Activated CD8-positive, alpha-beta T cell treated with anti-CD3 and anti-CD28 coated beads, Interleukin-2, amount 10 ng/mL, durations not matched to agents 7 days and 5 days (primary cell): ENCODE results near the gene PSME4. TPM values are rescaled to one million over a fixed set of nuclear protein-coding genes. Genes with fewer than 3 reads are reported as not detected.
"Not testable (repeated sequence)": the region's sequence is repeated elsewhere in the genome, so short reads cannot be mapped to it uniquely, and the experiment has no call there.

ENCODE experiments used
- ATAC-seq: fragments of 150-1000 bp; cut with Tn5 transposase; one replicate; pipeline ENCODE4 v1.10.0; 2021; ENCODE audit warnings: moderate library complexity
- CTCF ChIA-PET: fragments of 350-600 bp; sonication (Branson Sonifier 250); formaldehyde crosslinking; loops from one replicate; lab custom pipeline; 2021; ENCODE audit warnings: antibody characterized with exemption; lab: Charles Lee
- POLR2A ChIA-PET: fragments of 350-600 bp; sonication (Branson Sonifier 250); formaldehyde crosslinking; loops from one replicate; lab custom pipeline; 2021; ENCODE audit warnings: antibody characterized with exemption; lab: Charles Lee
- DNase-seq: peaks from one replicate; pipeline ENCODE4 v3.0.0-alpha.2; 2020
- H3K27ac Mint-ChIP-seq: one replicate; pipeline ENCODE4 v1.8.0; 2021; ENCODE audit warnings: mild to moderate bottlenecking, mixed read lengths
- H3K27me3 Mint-ChIP-seq: one replicate; pipeline ENCODE4 v1.8.0; 2021; ENCODE audit warnings: low read depth, mixed read lengths
- H3K36me3 Mint-ChIP-seq: one replicate; pipeline ENCODE4 v1.8.0; 2021; ENCODE audit warnings: low read depth, mixed read lengths
- H3K4me1 Mint-ChIP-seq: one replicate; pipeline ENCODE4 v1.8.0; 2021; ENCODE audit warnings: low read depth, mixed read lengths
- H3K4me3 Mint-ChIP-seq: one replicate; pipeline ENCODE4 v1.8.0; 2021; ENCODE audit warnings: mild to moderate bottlenecking, mixed read lengths
- H3K9me3 Mint-ChIP-seq: one replicate; pipeline ENCODE4 v1.8.0; 2022; ENCODE audit warnings: mixed read lengths; ENCODE audit not compliant: insufficient read depth
- microRNA-seq: library from miRNA; unstranded; fragments of <30 nt; microRNA quantifications from one replicate; pipeline ENCODE4 v1.2.0, GENCODE V29; 2022
- total RNA-seq, 2 experiments: library from RNA; stranded (reverse); gene quantifications; one replicate each; pipeline ENCODE4 v1.2.3, GENCODE V29; 2021

PSME4 gene
- total RNA-seq, 2 experiments from 2014 or later, result 55.3 to 56.8 TPM

GRCh38 chr2:53826030-53826410, 144.8 kb downstream of the PSME4 start:
- Mint-ChIP-seq H3K9me3 (no peaks in the 10 kb centered on the region), H3K27ac (no peak overlapping the region), H3K27me3 (no peaks in the 10 kb centered on the region), H3K36me3 (peaks cover 2% of the 10 kb centered on the region), H3K4me3 (no peak overlapping the region), H3K4me1 (no peaks in the 10 kb centered on the region)
- POLR2A ChIA-PET, result no interaction called here
- CTCF ChIA-PET, result no interaction called here
- ATAC-seq, result no peak
- DNase-seq, result no peak

- CTCF ChIA-PET, H3K4me1 Mint-ChIP-seq, H3K27me3 Mint-ChIP-seq, H3K36me3 Mint-ChIP-seq, ATAC-seq, H3K27ac Mint-ChIP-seq, H3K9me3 Mint-ChIP-seq, H3K4me3 Mint-ChIP-seq, POLR2A ChIA-PET: not testable (repeated sequence)
- peak; percentile 29 for DNase-seq
These were observed 147.2 kb downstream of the PSME4 start for GRCh38 chr2:53823639-53824038.

GRCh38 chr2:53821810-53822209, 149.0 kb downstream of the PSME4 start:
- Mint-ChIP-seq H3K4me1 (no peaks in the 10 kb centered on the region), H3K9me3 (no peaks in the 10 kb centered on the region), H3K4me3 (no peak overlapping the region), H3K27me3 (no peaks in the 10 kb centered on the region), H3K27ac (no peak overlapping the region), H3K36me3 (peaks cover 6% of the 10 kb centered on the region)
- ATAC-seq (no peak), DNase-seq (no peak)
- ChIA-PET POLR2A (interaction anchor here (0.6 kb wide), 1 partner anchor 161 kb away, joined by 3 read pairs; no protein-coding TSS in a partner anchor), CTCF (no interaction called here)

- H3K9me3 Mint-ChIP-seq, result no peaks in the 10 kb centered on the region
- ChIA-PET CTCF (interaction anchor here (0.6 kb wide), 1 partner anchor 40 kb away, joined by 6 read pairs; no protein-coding TSS in a partner anchor), POLR2A (no interaction called here)
- ATAC-seq, result no peak
- no peak overlapping the region for H3K27ac Mint-ChIP-seq
- no peaks in the 10 kb centered on the region for H3K27me3 Mint-ChIP-seq
- no peaks in the 10 kb centered on the region for H3K4me1 Mint-ChIP-seq
- no peak overlapping the region for H3K4me3 Mint-ChIP-seq
- peaks cover 11% of the 10 kb centered on the region for H3K36me3 Mint-ChIP-seq
- DNase-seq, result no peak
These were observed 150.1 kb downstream of the PSME4 start for GRCh38 chr2:53820711-53821110.

GRCh38 chr2:53820048-53820447, 150.7 kb downstream of the PSME4 start:
- no peaks in the 10 kb centered on the region for H3K27me3 Mint-ChIP-seq

GRCh38 chr2:53819634-53820033, 151.2 kb downstream of the PSME4 start:
- POLR2A ChIA-PET, result no interaction called here

More at GRCh38 chr2:53820048-53820447, 150.7 kb downstream of the PSME4 start:
- ATAC-seq (no peak), DNase-seq (no peak)
- no peaks in the 10 kb centered on the region for H3K9me3 Mint-ChIP-seq
- H3K36me3 Mint-ChIP-seq, result peaks cover 18% of the 10 kb centered on the region
- ChIA-PET POLR2A (no interaction called here), CTCF (no interaction called here)
- no peak overlapping the region for H3K27ac Mint-ChIP-seq
- no peak overlapping the region for H3K4me3 Mint-ChIP-seq
- H3K4me1 Mint-ChIP-seq, result no peaks in the 10 kb centered on the region

GRCh38 chr2:53818854-53819435, 151.8 kb downstream of the PSME4 start:
- no peaks in the 10 kb centered on the region for H3K27me3 Mint-ChIP-seq
- H3K36me3 Mint-ChIP-seq, result peaks cover 18% of the 10 kb centered on the region
- ATAC-seq (no peak), DNase-seq (no peak)
- no peaks in the 10 kb centered on the region for H3K9me3 Mint-ChIP-seq
- H3K27ac Mint-ChIP-seq, result no peak overlapping the region
- no peaks in the 10 kb centered on the region for H3K4me1 Mint-ChIP-seq
- CTCF ChIA-PET, result no interaction called here
- POLR2A ChIA-PET, result no interaction called here
- H3K4me3 Mint-ChIP-seq, result no peak overlapping the region

More at GRCh38 chr2:53819634-53820033, 151.2 kb downstream of the PSME4 start:
- Mint-ChIP-seq H3K36me3 (peaks cover 18% of the 10 kb centered on the region), H3K4me1 (no peaks in the 10 kb centered on the region), H3K9me3 (no peaks in the 10 kb centered on the region), H3K27me3 (no peaks in the 10 kb centered on the region), H3K4me3 (no peak overlapping the region), H3K27ac (no peak overlapping the region)
- no peak for ATAC-seq
- CTCF ChIA-PET, result no interaction called here
- no peak for DNase-seq

Small RNA genes lying within 50 kb of the gene (microRNA-seq; reads per million reads assigned to microRNA genes)
- not detected for gene MIR3682

Other genes with a start within 250 kb of the PSME4 start
- gene CHAC2, start 203.2 kb downstream of the PSME4 start, total RNA-seq, result 10 to 100 TPM; 17.1 to 18.1 TPM
- gene ASB3, start 184.0 kb downstream of the PSME4 start, total RNA-seq, result 10 to 100 TPM; 25.3 to 25.8 TPM
- 10 to 100 TPM; 19.5 to 20.9 TPM for gene ERLEC1, start 183.9 kb downstream of the PSME4 start, total RNA-seq
- gene GPR75, start 111.0 kb downstream of the PSME4 start, total RNA-seq, result 1 to 10 TPM; 2.8 to 3.0 TPM
- 1 to 10 TPM; 9.0 to 9.6 TPM for gene ACYP2, start 144.6 kb upstream of the PSME4 start, total RNA-seq